ENCODE measurements around the gene SPDEF.

The SPDEF gene

GRCh38 chr6:34524499-34524898, 31.6 kb downstream of the SPDEF start:
- in situ Hi-C loops (cut with MboI; ENCODE audit: low sequenced_read_pairs, unreplicated experiment), result no loop called here
- no peak for DNase-seq (ENCODE audit: low spot score)
- no peak for TF ChIP-seq CTCF (IDR thresholded peaks at IDR 0.05; ENCODE audit: borderline replicate concordance, control extremely low read depth, extremely low read depth, insufficient read depth, missing control alignments)

GRCh38 chr6:34523441-34524206, 32.5 kb downstream of the SPDEF start:
- no peak for TF ChIP-seq CTCF (IDR thresholded peaks at IDR 0.05; ENCODE audit: borderline replicate concordance, control extremely low read depth, extremely low read depth, insufficient read depth, missing control alignments)
- in situ Hi-C loops (cut with MboI; ENCODE audit: low sequenced_read_pairs, unreplicated experiment), result no loop called here
- no peak for DNase-seq (ENCODE audit: low spot score)

GRCh38 chr6:34522761-34523160, 33.4 kb downstream of the SPDEF start:
- no peak for TF ChIP-seq CTCF (IDR thresholded peaks at IDR 0.05; ENCODE audit: borderline replicate concordance, control extremely low read depth, extremely low read depth, insufficient read depth, missing control alignments)
- DNase-seq (ENCODE audit: low spot score), result no peak
- in situ Hi-C loops (cut with MboI; ENCODE audit: low sequenced_read_pairs, unreplicated experiment), result no loop called here

- no peak for DNase-seq (ENCODE audit: low spot score)
- no peak for TF ChIP-seq CTCF (IDR thresholded peaks at IDR 0.05; ENCODE audit: borderline replicate concordance, control extremely low read depth, extremely low read depth, insufficient read depth, missing control alignments)
- in situ Hi-C loops (cut with MboI; ENCODE audit: low sequenced_read_pairs, unreplicated experiment), result no loop called here
Measured at GRCh38 chr6:34521463-34522285, 34.5 kb downstream of the SPDEF start.

GRCh38 chr6:34520645-34521462, 35.3 kb downstream of the SPDEF start:
- TF ChIP-seq CTCF (IDR thresholded peaks at IDR 0.05; ENCODE audit: borderline replicate concordance, control extremely low read depth, extremely low read depth, insufficient read depth, missing control alignments), result no peak
- in situ Hi-C loops (cut with MboI; ENCODE audit: low sequenced_read_pairs, unreplicated experiment), result no loop called here
- DNase-seq (ENCODE audit: low spot score), result no peak

- in situ Hi-C loops (cut with MboI; ENCODE audit: low sequenced_read_pairs, unreplicated experiment), result no loop called here
- no peak for TF ChIP-seq CTCF (IDR thresholded peaks at IDR 0.05; ENCODE audit: borderline replicate concordance, control extremely low read depth, extremely low read depth, insufficient read depth, missing control alignments)
- DNase-seq (ENCODE audit: low spot score), result no peak
Measured at GRCh38 chr6:34519971-34520644, 36.0 kb downstream of the SPDEF start.
